ENCODE data around the gene SETD2.
"Not testable (repeated sequence)": the region's sequence is repeated elsewhere in the genome, so short reads cannot be mapped to it uniquely, and the experiment has no call there.

Gene SETD2

DNA sequence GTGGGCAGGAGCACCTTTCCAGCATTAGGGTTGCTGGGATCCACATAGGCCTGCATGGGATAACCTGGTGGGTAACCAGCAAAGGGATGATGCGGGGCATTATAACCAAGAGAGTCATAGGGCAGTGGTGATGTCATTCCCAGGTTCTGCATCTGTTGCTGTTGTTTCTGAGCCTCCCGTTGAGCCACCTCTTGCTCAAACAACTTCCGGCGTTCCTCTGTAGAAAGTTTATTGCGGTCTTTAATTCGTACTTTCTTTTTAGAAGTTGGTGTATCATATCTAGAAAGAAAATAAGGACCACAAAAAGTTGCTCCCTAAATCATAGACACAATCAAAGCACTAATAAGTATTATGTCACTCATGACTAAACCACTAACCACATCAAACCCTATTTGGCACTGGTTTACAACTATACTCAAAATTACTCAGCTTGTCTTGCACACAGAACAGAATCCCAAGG, 106.7 kb downstream of the SETD2 start:
- CTCF ChIA-PET, result no interaction called here
- Mint-ChIP-seq H3K4me1 (peaks cover 39% of the 10 kb centered on the region), H3K36me3 (peaks cover 51% of the 10 kb centered on the region), H3K27me3 (no peaks in the 10 kb centered on the region), H3K4me3 (no peak overlapping the region), H3K27ac (peak overlapping the region; percentile 88), H3K9me3 (no peaks in the 10 kb centered on the region)
- peak; percentile 63 for DNase-seq

- peaks cover 45% of the 10 kb centered on the region for H3K36me3 Mint-ChIP-seq
- CTCF ChIA-PET, result interaction anchor here (0.5 kb wide), 1 partner anchor 150 kb away, joined by 3 read pairs; no protein-coding TSS in a partner anchor
- no peaks in the 10 kb centered on the region for H3K27me3 Mint-ChIP-seq
- peaks cover 39% of the 10 kb centered on the region for H3K4me1 Mint-ChIP-seq
- H3K4me3 Mint-ChIP-seq, result no peak overlapping the region
- no peaks in the 10 kb centered on the region for H3K9me3 Mint-ChIP-seq
- H3K27ac Mint-ChIP-seq, result peak overlapping the region; percentile 88
- DNase-seq, result no peak
Measured at GRCh38 chr3:47056705-47057104, 107.2 kb downstream of the SETD2 start.

GRCh38 chr3:47054412-47054811, 109.5 kb downstream of the SETD2 start:
- CTCF ChIA-PET, result no interaction called here
- H3K36me3 Mint-ChIP-seq, result peaks cover 35% of the 10 kb centered on the region
- DNase-seq, result no peak
- H3K4me3 Mint-ChIP-seq, result no peak overlapping the region
- no peak overlapping the region for H3K27ac Mint-ChIP-seq
- peaks cover 39% of the 10 kb centered on the region for H3K4me1 Mint-ChIP-seq
- H3K27me3 Mint-ChIP-seq, result no peaks in the 10 kb centered on the region
- H3K9me3 Mint-ChIP-seq, result no peaks in the 10 kb centered on the region

DNA sequence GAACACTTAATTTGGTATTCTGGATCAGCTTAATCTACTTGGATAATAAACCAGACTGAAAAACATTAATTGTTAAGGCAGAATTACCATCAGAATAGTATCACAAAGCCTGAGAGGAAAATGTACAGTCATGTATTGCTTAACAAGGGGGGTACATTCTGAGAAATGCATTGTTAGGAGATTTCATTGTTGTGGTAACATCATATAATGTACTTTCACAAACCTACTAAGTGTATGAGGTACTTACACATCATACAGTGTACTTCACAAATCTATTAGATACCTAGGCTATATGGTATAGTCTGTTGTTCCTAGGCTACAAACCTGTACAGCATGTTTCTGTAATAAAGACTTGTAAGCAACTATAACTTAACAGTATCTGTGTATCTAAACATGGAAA, 116.2 kb downstream of the SETD2 start:
- Mint-ChIP-seq H3K9me3 (no peaks in the 10 kb centered on the region), H3K36me3 (peaks cover 17% of the 10 kb centered on the region), H3K27ac (peak overlapping the region; percentile 37), H3K4me1 (peaks cover 4% of the 10 kb centered on the region), H3K4me3 (no peak overlapping the region), H3K27me3 (no peaks in the 10 kb centered on the region)
- CTCF ChIA-PET, result interaction anchor here (1.1 kb wide), 1 partner anchor 41 kb away, joined by 4 read pairs; no protein-coding TSS in a partner anchor
- DNase-seq, result no peak

GRCh38 chr3:47047069-47047468, 116.8 kb downstream of the SETD2 start:
- DNase-seq, result no peak
- H3K27me3 Mint-ChIP-seq, result no peaks in the 10 kb centered on the region
- H3K4me1 Mint-ChIP-seq, result peaks cover 4% of the 10 kb centered on the region
- H3K9me3 Mint-ChIP-seq, result no peaks in the 10 kb centered on the region
- CTCF ChIA-PET, result interaction anchor here (1.1 kb wide), 1 partner anchor 41 kb away, joined by 4 read pairs; no protein-coding TSS in a partner anchor
- peaks cover 22% of the 10 kb centered on the region for H3K36me3 Mint-ChIP-seq
- H3K4me3 Mint-ChIP-seq, result no peak overlapping the region
- H3K27ac Mint-ChIP-seq, result peak overlapping the region; percentile 24

DNA sequence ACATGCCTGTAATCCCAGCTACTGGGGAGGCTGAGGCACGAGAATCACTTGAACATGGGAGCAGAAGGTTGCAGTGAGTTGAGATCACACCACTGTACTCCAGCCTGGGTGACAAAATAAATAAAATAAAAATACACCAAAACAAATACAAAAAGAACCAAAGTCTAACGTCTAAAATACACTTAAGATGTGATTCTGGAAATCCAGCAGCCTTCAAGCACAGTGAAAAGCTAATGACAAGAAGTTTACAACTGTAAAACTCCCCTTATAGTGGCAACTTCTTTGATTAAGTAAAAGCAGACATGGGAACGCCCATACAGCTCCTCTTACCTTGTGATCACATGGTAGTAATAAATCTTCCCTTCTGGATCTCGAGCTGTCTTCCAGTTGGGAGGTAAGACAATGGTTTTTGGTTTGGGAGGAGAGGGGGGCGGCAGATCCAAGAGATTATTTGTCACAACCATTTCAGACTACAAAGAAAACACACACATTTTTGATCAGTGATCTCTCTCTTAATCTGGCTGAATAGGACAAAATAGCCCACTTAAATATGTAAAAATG, 121.6 kb downstream of the SETD2 start:
- no peak overlapping the region for H3K4me3 Mint-ChIP-seq
- no peak overlapping the region for H3K27ac Mint-ChIP-seq
- CTCF ChIA-PET, result interaction anchor here (0.6 kb wide), 1 partner anchor 10 kb away, joined by 3 read pairs; no protein-coding TSS in a partner anchor
- peaks cover 4% of the 10 kb centered on the region for H3K9me3 Mint-ChIP-seq
- no peaks in the 10 kb centered on the region for H3K27me3 Mint-ChIP-seq
- peaks cover 46% of the 10 kb centered on the region for H3K36me3 Mint-ChIP-seq
- no peak for DNase-seq
- H3K4me1 Mint-ChIP-seq, result peaks cover 22% of the 10 kb centered on the region

- DNase-seq, result no peak
- CTCF ChIA-PET, result interaction anchor here (1.1 kb wide), 1 partner anchor 13 kb away, joined by 4 read pairs; no protein-coding TSS in a partner anchor
- Mint-ChIP-seq H3K4me3 (no peak overlapping the region), H3K27ac (no peak overlapping the region), H3K36me3 (peaks cover 55% of the 10 kb centered on the region), H3K27me3 (no peaks in the 10 kb centered on the region), H3K4me1 (peaks cover 26% of the 10 kb centered on the region), H3K9me3 (peaks cover 4% of the 10 kb centered on the region)
Measured at GRCh38 chr3:47041114-47041513, 122.8 kb downstream of the SETD2 start.

GRCh38 chr3:47037302-47037701, 126.6 kb downstream of the SETD2 start:
- CTCF ChIA-PET, H3K9me3 Mint-ChIP-seq, DNase-seq, H3K27me3 Mint-ChIP-seq: not testable (repeated sequence)
- H3K27ac Mint-ChIP-seq, result peak overlapping the region; percentile 93
- H3K36me3 Mint-ChIP-seq, result peaks cover 63% of the 10 kb centered on the region
- peak overlapping the region; percentile 14 for H3K4me3 Mint-ChIP-seq
- H3K4me1 Mint-ChIP-seq, result peaks cover 30% of the 10 kb centered on the region

- DNase-seq, result no peak
- Mint-ChIP-seq H3K27me3 (no peaks in the 10 kb centered on the region), H3K36me3 (peaks cover 63% of the 10 kb centered on the region), H3K4me1 (peaks cover 38% of the 10 kb centered on the region), H3K9me3 (peaks cover 4% of the 10 kb centered on the region), H3K27ac (no peak overlapping the region), H3K4me3 (no peak overlapping the region)
- CTCF ChIA-PET, result no interaction called here
Measured at GRCh38 chr3:47036145-47036544, 127.8 kb downstream of the SETD2 start.

- Mint-ChIP-seq H3K4me3 (no peak overlapping the region), H3K4me1 (peaks cover 43% of the 10 kb centered on the region), H3K27ac (no peak overlapping the region), H3K9me3 (peaks cover 4% of the 10 kb centered on the region), H3K36me3 (peaks cover 62% of the 10 kb centered on the region), H3K27me3 (no peaks in the 10 kb centered on the region)
- CTCF ChIA-PET, result no interaction called here
- no peak for DNase-seq
Measured at GRCh38 chr3:47035645-47036044, 128.3 kb downstream of the SETD2 start.

DNA sequence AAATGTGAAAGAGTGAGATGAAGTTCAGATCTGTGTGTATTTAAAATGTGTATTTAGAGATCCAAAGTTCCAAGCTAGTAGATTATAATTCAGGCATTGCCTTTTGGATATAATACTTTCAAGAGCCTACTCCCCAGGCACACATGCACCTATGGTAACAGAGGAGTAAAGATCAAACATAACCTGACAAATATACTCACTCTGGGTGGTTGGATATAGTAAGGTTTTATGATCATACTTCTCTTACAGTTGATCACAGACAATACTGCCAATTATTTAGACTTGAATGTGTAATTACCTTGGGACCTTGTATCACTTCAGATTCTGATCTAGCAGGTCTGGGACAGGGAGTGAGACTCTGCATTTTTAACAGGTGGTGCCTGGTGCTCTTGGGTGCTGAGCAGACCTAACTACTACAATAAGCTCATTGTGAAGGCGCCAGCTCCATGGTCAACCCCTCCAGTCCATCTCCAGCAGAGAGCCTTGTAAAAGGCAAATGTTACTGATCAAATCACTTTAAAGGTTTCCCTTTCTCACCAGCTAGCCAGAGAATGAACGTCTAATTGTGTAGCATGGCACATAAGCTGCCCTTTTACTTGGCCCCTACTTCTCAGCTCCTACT, 128.9 kb downstream of the SETD2 start:
- Mint-ChIP-seq H3K36me3 (peaks cover 55% of the 10 kb centered on the region), H3K27ac (no peak overlapping the region), H3K27me3 (no peaks in the 10 kb centered on the region), H3K4me1 (peaks cover 46% of the 10 kb centered on the region), H3K9me3 (peaks cover 4% of the 10 kb centered on the region), H3K4me3 (no peak overlapping the region)
- no peak for DNase-seq
- CTCF ChIA-PET, result interaction anchor here (1.0 kb wide), 1 partner anchor 9 kb away, joined by 3 read pairs; no protein-coding TSS in a partner anchor

DNA sequence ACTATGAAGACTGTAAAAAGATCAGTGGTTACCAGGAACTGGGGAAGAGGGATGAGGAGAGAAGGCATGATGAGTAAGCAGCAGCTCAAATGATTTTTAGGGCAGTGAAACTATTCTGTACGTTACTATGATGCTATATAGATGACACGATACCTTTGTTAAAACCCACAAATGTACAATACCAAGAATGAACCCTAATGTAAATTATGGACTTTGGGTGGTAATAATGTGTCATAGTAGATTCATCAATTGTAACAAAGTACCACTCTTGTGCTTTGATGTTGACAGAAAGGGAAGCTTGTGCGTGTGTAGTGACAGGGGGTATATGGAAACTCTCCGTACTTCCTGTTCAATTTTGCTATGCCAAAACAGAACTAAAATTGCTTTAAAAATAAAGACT, 132.9 kb downstream of the SETD2 start:
- peaks cover 48% of the 10 kb centered on the region for H3K36me3 Mint-ChIP-seq
- CTCF ChIA-PET, result interaction anchor here (1.0 to 1.5 kb wide), 2 partner anchors 108 to 757 kb away, joined by 3 read pairs; no protein-coding TSS in a partner anchor

DNA sequence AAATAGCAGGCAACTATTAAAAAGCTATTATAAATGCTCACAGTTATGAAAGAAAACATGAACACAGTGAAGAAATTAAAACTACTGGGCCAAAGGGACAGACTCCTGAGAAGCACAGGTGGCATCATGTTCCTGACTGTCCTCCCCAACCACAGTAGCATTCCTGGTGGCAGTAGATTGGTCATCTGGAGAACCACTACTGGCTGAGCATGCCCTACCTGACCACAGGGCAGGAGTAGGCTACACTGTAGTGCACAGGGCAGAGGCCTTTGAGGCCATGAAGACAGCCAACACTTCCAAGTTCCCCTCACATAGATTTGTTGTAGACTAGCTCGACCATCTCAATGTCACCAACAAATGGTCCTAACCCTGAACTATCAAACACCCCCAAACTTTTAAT, 135.2 kb downstream of the SETD2 start:
- CTCF ChIA-PET, result interaction anchor here (1.0 to 1.9 kb wide), 3 partner anchors 12 to 89 kb away, joined by 3 to 4 read pairs (median 3); no protein-coding TSS in a partner anchor
- no peak for DNase-seq
- H3K4me1 Mint-ChIP-seq, result peaks cover 35% of the 10 kb centered on the region
- H3K27me3 Mint-ChIP-seq, result no peaks in the 10 kb centered on the region
- no peaks in the 10 kb centered on the region for H3K9me3 Mint-ChIP-seq
- H3K4me3 Mint-ChIP-seq, result no peak overlapping the region
- peaks cover 34% of the 10 kb centered on the region for H3K36me3 Mint-ChIP-seq
- no peak overlapping the region for H3K27ac Mint-ChIP-seq

More for the DNA sequence above, 132.9 kb downstream of the SETD2 start:
- H3K4me1 Mint-ChIP-seq, result peaks cover 32% of the 10 kb centered on the region
- not testable (repeated sequence) for H3K9me3 Mint-ChIP-seq, H3K4me3 Mint-ChIP-seq, DNase-seq, H3K27me3 Mint-ChIP-seq
- peak overlapping the region; percentile 77 for H3K27ac Mint-ChIP-seq

DNA sequence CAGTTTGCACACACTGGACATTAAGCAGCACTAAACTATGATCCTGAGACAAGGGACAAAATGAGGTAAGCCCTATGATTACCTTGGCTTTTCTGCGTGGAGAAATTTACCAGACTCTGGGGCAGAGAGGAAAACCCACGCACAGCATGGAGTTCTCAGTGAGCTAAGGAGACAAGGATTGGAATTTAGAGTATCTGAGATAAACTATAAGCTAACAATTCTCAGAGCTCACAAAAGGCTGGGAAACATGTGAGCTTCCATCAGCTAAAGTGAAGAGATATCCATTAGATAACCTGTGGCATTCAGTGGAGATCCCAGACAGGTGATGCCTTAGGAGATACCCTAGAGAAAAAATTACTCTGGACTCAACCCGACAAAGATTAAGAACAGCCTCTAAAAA, 135.8 kb downstream of the SETD2 start:
- CTCF ChIA-PET, result interaction anchor here (1.0 to 1.9 kb wide), 3 partner anchors 13 to 90 kb away, joined by 3 to 4 read pairs (median 3); no protein-coding TSS in a partner anchor
- H3K27me3 Mint-ChIP-seq, result no peaks in the 10 kb centered on the region
- H3K4me1 Mint-ChIP-seq, result peaks cover 34% of the 10 kb centered on the region
- no peak overlapping the region for H3K4me3 Mint-ChIP-seq
- H3K9me3 Mint-ChIP-seq, result no peaks in the 10 kb centered on the region
- DNase-seq, result no peak
- no peak overlapping the region for H3K27ac Mint-ChIP-seq
- H3K36me3 Mint-ChIP-seq, result peaks cover 32% of the 10 kb centered on the region

GRCh38 chr3:47026432-47026831, 137.5 kb downstream of the SETD2 start:
- H3K4me1 Mint-ChIP-seq, result peaks cover 26% of the 10 kb centered on the region
- H3K36me3 Mint-ChIP-seq, result peaks cover 25% of the 10 kb centered on the region
- not testable (repeated sequence) for H3K4me3 Mint-ChIP-seq, H3K27me3 Mint-ChIP-seq, H3K27ac Mint-ChIP-seq, H3K9me3 Mint-ChIP-seq, DNase-seq
- CTCF ChIA-PET, result interaction anchor here (0.6 kb wide), 1 partner anchor 12 kb away, joined by 5 read pairs; no protein-coding TSS in a partner anchor

Data from activated naive CD4-positive, alpha-beta T cell treated with anti-CD3 and anti-CD28 coated beads, Interleukin-2, amount 10 ng/mL, durations not matched to agents 7 days and 5 days (primary cell).